ENCODE measurements around the gene CDH15. TPM values are rescaled to one million over a fixed set of nuclear protein-coding genes. Genes with fewer than 3 reads are reported as not detected.

CDH15 gene
- total RNA-seq, 2 experiments from 2014 or later, result not detected

GRCh38 chr16:89194340-89195311 is 23.1 kb downstream of the CDH15 start:
- Mint-ChIP-seq H3K4me3 (no peak overlapping the region), H3K36me3 (ENCODE audit: low read depth) (no peaks in the 10 kb centered on the region), H3K27ac (no peak overlapping the region), H3K9me3 (ENCODE audit: low read depth) (no peaks in the 10 kb centered on the region), H3K27me3 (no peaks in the 10 kb centered on the region), H3K4me1 (no peaks in the 10 kb centered on the region)
- peak; percentile 5 for DNase-seq
- ChIA-PET CTCF (interaction anchor here (0.6 kb wide), 1 partner anchor 79 kb away, joined by 4 read pairs; no protein-coding TSS in a partner anchor), POLR2A (no interaction called here)
- intact Hi-C loops (cut with DNase I, micrococcal nuclease), result loop anchor here in 1 of 2 experiments (5.0 kb wide), 1 partner anchor 313 kb away; the partner anchor contains the start of gene SPG7
- no peak for ATAC-seq

GRCh38 chr16:89195521-89196171 is 24.1 kb downstream of the CDH15 start:
- no peak overlapping the region for H3K4me3 Mint-ChIP-seq
- no peak for ATAC-seq
- ChIA-PET POLR2A (no interaction called here), CTCF (no interaction called here)
- H3K27ac Mint-ChIP-seq, result no peak overlapping the region
- no peaks in the 10 kb centered on the region for H3K9me3 Mint-ChIP-seq (ENCODE audit: low read depth)
- intact Hi-C loops (cut with DNase I, micrococcal nuclease), result no loop called here
- H3K4me1 Mint-ChIP-seq, result peaks cover 8% of the 10 kb centered on the region
- no peak for DNase-seq
- no peaks in the 10 kb centered on the region for H3K36me3 Mint-ChIP-seq (ENCODE audit: low read depth)
- H3K27me3 Mint-ChIP-seq, result peaks cover 7% of the 10 kb centered on the region

GRCh38 chr16:89197033-89197632 is 25.6 kb downstream of the CDH15 start:
- POLR2A ChIA-PET, result no interaction called here
- peaks cover 10% of the 10 kb centered on the region for H3K4me1 Mint-ChIP-seq
- CTCF ChIA-PET, result no interaction called here

GRCh38 chr16:89197633-89198416 is 26.3 kb downstream of the CDH15 start:
- H3K27me3 Mint-ChIP-seq, result peaks cover 15% of the 10 kb centered on the region
- peaks cover 13% of the 10 kb centered on the region for H3K4me1 Mint-ChIP-seq
- DNase-seq, result no peak
- intact Hi-C loops (cut with DNase I, micrococcal nuclease), result no loop called here
- POLR2A ChIA-PET, result no interaction called here
- H3K9me3 Mint-ChIP-seq (ENCODE audit: low read depth), result no peaks in the 10 kb centered on the region
- peaks cover 2% of the 10 kb centered on the region for H3K36me3 Mint-ChIP-seq (ENCODE audit: low read depth)
- CTCF ChIA-PET, result no interaction called here
- no peak overlapping the region for H3K27ac Mint-ChIP-seq
- no peak for ATAC-seq
- H3K4me3 Mint-ChIP-seq, result no peak overlapping the region

More at GRCh38 chr16:89197033-89197632, 25.6 kb downstream of the CDH15 start:
- no peaks in the 10 kb centered on the region for H3K9me3 Mint-ChIP-seq (ENCODE audit: low read depth)
- no peak overlapping the region for H3K27ac Mint-ChIP-seq
- no peak overlapping the region for H3K4me3 Mint-ChIP-seq
- ATAC-seq (no peak), DNase-seq (no peak)
- H3K36me3 Mint-ChIP-seq (ENCODE audit: low read depth), result no peaks in the 10 kb centered on the region
- peaks cover 10% of the 10 kb centered on the region for H3K27me3 Mint-ChIP-seq
- intact Hi-C loops (cut with DNase I, micrococcal nuclease), result no loop called here

- no peak overlapping the region for H3K4me3 Mint-ChIP-seq
- CTCF ChIA-PET, result interaction anchor here (0.7 to 0.9 kb wide), 2 partner anchors 22 to 31 kb away, joined by 3 read pairs; no protein-coding TSS in a partner anchor
- no peak for ATAC-seq
- no peak for DNase-seq
- POLR2A ChIA-PET, result no interaction called here
- no peak overlapping the region for H3K27ac Mint-ChIP-seq
- intact Hi-C loops (cut with DNase I, micrococcal nuclease), result no loop called here
- peaks cover 13% of the 10 kb centered on the region for H3K4me1 Mint-ChIP-seq
- H3K36me3 Mint-ChIP-seq (ENCODE audit: low read depth), result peaks cover 2% of the 10 kb centered on the region
- peaks cover 23% of the 10 kb centered on the region for H3K27me3 Mint-ChIP-seq
- no peaks in the 10 kb centered on the region for H3K9me3 Mint-ChIP-seq (ENCODE audit: low read depth)
Measured at GRCh38 chr16:89198417-89199240, 27.1 kb downstream of the CDH15 start.

GRCh38 chr16:89199241-89200123 is 27.9 kb downstream of the CDH15 start:
- no peak overlapping the region for H3K27ac Mint-ChIP-seq
- intact Hi-C loops (cut with DNase I, micrococcal nuclease), result loop anchor here in 1 of 2 experiments (5.0 kb wide), 1 partner anchor 43 kb away; no protein-coding TSS in a partner anchor
- DNase-seq, result no peak

GRCh38 chr16:89200124-89200849 is 28.7 kb downstream of the CDH15 start, which contains the start of gene SLC22A31:
SLC22A31 (minus strand) TSS chr16:89200537; CDS start chr16:89200501, 36 bp downstream.
- ChIA-PET POLR2A (no interaction called here), CTCF (no interaction called here)
- H3K9me3 Mint-ChIP-seq (ENCODE audit: low read depth), result no peaks in the 10 kb centered on the region
- H3K4me1 Mint-ChIP-seq, result peaks cover 13% of the 10 kb centered on the region
- H3K4me3 Mint-ChIP-seq, result peak within 1 kb of the TSS; percentile 36
- peaks cover 30% of the 10 kb centered on the region for H3K27me3 Mint-ChIP-seq
- intact Hi-C loops (cut with DNase I, micrococcal nuclease), result loop anchor here in 1 of 2 experiments (5.0 kb wide), 1 partner anchor 42 kb away; no protein-coding TSS in a partner anchor
- DNase-seq (peak; percentile 20), ATAC-seq (no peak)
- no peak within 1 kb of the TSS for H3K27ac Mint-ChIP-seq
- peaks cover 2% of the 10 kb centered on the region for H3K36me3 Mint-ChIP-seq (ENCODE audit: low read depth)

More at GRCh38 chr16:89199241-89200123, 27.9 kb downstream of the CDH15 start:
- Mint-ChIP-seq H3K9me3 (ENCODE audit: low read depth) (no peaks in the 10 kb centered on the region), H3K27me3 (peaks cover 30% of the 10 kb centered on the region), H3K36me3 (ENCODE audit: low read depth) (peaks cover 2% of the 10 kb centered on the region), H3K4me3 (peak overlapping the region; percentile 15), H3K4me1 (peaks cover 13% of the 10 kb centered on the region)
- POLR2A ChIA-PET, result no interaction called here
- no peak for ATAC-seq
- CTCF ChIA-PET, result interaction anchor here (0.9 kb wide), 1 partner anchor 32 kb away, joined by 3 read pairs; no protein-coding TSS in a partner anchor

GRCh38 chr16:89200850-89201411 is 29.4 kb downstream of the CDH15 start:
- peaks cover 2% of the 10 kb centered on the region for H3K36me3 Mint-ChIP-seq (ENCODE audit: low read depth)
- peaks cover 13% of the 10 kb centered on the region for H3K4me1 Mint-ChIP-seq
- ChIA-PET CTCF (no interaction called here), POLR2A (interaction anchor here (1.5 kb wide), 1 partner anchor 8 kb away, joined by 3 read pairs; no protein-coding TSS in a partner anchor)
- intact Hi-C loops (cut with DNase I, micrococcal nuclease), result loop anchor here (1.0 to 5.0 kb wide), 6 partner anchors 8 to 344 kb away; partner anchors contain the start of genes CDH15 (in 2 of the 2) and TRAPPC2L (in 1 of the 2)
- ATAC-seq, result peak; percentile 2
- H3K27ac Mint-ChIP-seq, result no peak overlapping the region
- H3K27me3 Mint-ChIP-seq, result peaks cover 30% of the 10 kb centered on the region
- H3K4me3 Mint-ChIP-seq, result peak overlapping the region; percentile 36
- peak; percentile 11 for DNase-seq
- no peaks in the 10 kb centered on the region for H3K9me3 Mint-ChIP-seq (ENCODE audit: low read depth)

Measured in activated CD4-positive, alpha-beta T cell treated with anti-CD3 and anti-CD28 coated beads for 36 hours (primary cell).